Medulla oblongata (tissue), 1 donor: ENCODE data around the gene COX17.

Source experiments
- DNase-seq: peaks from one replicate; pipeline ENCODE4 v3.0.0-alpha.2; 2015; ENCODE audit errors: extremely low spot score

COX17 gene

GRCh38 chr3:119645813-119646212 lies 31.4 kb downstream of the COX17 start:
- no peak for DNase-seq

GRCh38 chr3:119644481-119644880 lies 32.7 kb downstream of the COX17 start:
- DNase-seq, result no peak

GRCh38 chr3:119643528-119643927 lies 33.7 kb downstream of the COX17 start:
- DNase-seq, result no peak

- peak; percentile 12 for DNase-seq
Observed at GRCh38 chr3:119642746-119643473, 34.3 kb downstream of the COX17 start.

GRCh38 chr3:119641416-119641815 lies 35.8 kb downstream of the COX17 start:
- no peak for DNase-seq

- DNase-seq, result no peak
Observed at GRCh38 chr3:119639494-119640350, 37.5 kb downstream of the COX17 start.

- DNase-seq, result peak; percentile 28
Observed at GRCh38 chr3:119637679-119638477, 39.3 kb downstream of the COX17 start.

GRCh38 chr3:119636891-119637611 lies 40.2 kb downstream of the COX17 start:
- no peak for DNase-seq

GRCh38 chr3:119636249-119636648 lies 41.0 kb downstream of the COX17 start:
- DNase-seq, result no peak

GRCh38 chr3:119635719-119636118 lies 41.5 kb downstream of the COX17 start:
- DNase-seq, result no peak

- DNase-seq, result no peak
Observed at GRCh38 chr3:119632829-119633228, 44.4 kb downstream of the COX17 start.

GRCh38 chr3:119632216-119632615 lies 45.0 kb downstream of the COX17 start:
- DNase-seq, result no peak

- DNase-seq, result no peak
Observed at GRCh38 chr3:119631516-119631915, 45.7 kb downstream of the COX17 start.

GRCh38 chr3:119630880-119631329 lies 46.3 kb downstream of the COX17 start:
- no peak for DNase-seq

GRCh38 chr3:119630128-119630879 lies 46.9 kb downstream of the COX17 start:
- DNase-seq, result no peak

GRCh38 chr3:119628816-119629445 lies 48.3 kb downstream of the COX17 start:
- DNase-seq, result no peak

- no peak for DNase-seq
Observed at GRCh38 chr3:119628390-119628789, 48.8 kb downstream of the COX17 start.

- DNase-seq, result peak; percentile 27
Observed at GRCh38 chr3:119627461-119627860, 49.7 kb downstream of the COX17 start.

- DNase-seq, result no peak
Observed at GRCh38 chr3:119626196-119626595, 51.0 kb downstream of the COX17 start.

GRCh38 chr3:119625451-119626153 lies 51.6 kb downstream of the COX17 start:
- DNase-seq, result no peak
